A172 (cell line): Measurements from ENCODE around the gene KRTAP10-11. TPM values are rescaled to one million over a fixed set of nuclear protein-coding genes. Genes with fewer than 3 reads are reported as not detected.
"Not testable (repeated sequence)": the region's sequence is repeated elsewhere in the genome, so short reads cannot be mapped to it uniquely, and the experiment has no call there.

Source experiments
- DNase-seq: peaks from one replicate; pipeline ENCODE4 v3.0.0-alpha.2; 2015; ENCODE audit warnings: low spot score
- total RNA-seq: library from RNA; depleted of rRNA; stranded (reverse); fragments of >200 nt; shearing (Covaris generic); gene quantifications from 2 replicates; pipeline ENCODE4 v1.2.3, GENCODE V29; 2014

The KRTAP10-11 gene
- total RNA-seq, 1 experiment from 2014 or later: not detected

DNA sequence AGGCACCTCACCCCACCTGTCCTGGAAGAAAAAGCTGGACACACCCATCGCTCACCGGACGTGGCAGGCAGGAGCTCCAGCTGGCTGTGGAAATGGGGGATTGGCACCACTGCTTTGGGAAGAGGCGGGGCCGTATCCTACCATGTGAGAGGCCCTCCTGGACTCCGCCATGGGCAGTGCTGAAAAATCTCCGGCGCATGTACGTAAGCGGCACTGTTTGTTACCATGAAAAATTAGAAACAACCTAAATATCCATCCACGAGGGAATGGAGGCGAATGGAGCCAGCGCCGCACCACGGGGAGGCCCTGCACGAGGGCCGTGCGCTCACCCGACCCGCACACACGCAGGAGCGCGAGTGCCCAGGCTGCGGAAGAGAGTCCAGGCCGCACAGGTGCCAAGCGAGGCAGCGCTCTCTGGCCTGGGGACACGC is 31.2 kb upstream of the KRTAP10-11 start:
- no peak for DNase-seq

DNA sequence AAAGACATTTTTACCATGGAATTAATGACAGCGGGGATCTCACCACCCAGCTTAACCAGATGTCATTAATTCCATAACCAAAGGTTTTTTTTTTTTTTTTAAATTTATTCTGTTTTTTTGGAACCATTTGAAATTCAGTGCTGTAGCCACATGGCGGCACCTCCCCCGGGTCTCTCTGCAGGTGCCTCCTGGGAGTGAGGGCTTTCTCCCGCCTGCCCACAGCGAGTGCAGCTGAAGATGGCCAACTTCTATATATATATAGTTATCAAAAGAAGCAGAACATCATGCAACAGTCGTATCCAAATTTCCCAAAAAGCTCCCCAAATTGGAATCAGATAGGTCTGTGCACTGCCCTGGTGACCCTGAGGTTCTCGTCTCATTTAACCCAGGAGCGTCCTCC is 30.7 kb upstream of the KRTAP10-11 start:
- DNase-seq: no peak

DNA sequence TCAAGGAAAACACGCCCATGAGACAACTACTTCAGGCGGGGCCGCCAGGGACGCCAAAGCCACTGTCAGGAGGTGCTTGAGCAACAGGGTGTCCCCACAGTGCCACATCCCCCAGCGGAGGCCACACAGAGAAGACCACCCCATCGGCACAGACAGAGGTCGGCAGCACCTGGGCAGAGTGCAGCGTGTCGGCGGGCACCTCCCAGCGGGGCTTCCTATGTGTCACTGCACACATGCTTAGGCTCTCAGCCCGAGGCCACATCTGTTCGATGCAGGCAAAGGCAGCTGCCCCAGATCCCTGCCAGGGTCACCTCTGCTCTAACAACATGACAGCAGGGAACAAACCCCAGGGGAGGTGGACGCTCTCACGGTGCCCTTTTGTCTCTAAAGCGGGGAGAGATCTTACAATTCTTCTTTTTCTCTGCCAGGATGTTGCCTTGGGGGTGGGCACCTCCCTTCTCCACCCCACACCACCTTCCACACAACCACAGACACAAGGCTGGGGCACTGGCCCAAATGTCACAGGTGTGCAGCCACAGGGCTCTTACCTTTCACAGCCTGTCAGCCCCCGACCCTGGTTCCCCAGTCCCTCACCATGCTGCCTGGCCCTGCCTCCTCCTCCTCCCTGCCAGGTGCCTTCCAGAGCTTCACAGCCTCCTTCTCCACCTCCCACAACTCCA is 30.2 kb upstream of the KRTAP10-11 start:
- no peak for DNase-seq

DNA sequence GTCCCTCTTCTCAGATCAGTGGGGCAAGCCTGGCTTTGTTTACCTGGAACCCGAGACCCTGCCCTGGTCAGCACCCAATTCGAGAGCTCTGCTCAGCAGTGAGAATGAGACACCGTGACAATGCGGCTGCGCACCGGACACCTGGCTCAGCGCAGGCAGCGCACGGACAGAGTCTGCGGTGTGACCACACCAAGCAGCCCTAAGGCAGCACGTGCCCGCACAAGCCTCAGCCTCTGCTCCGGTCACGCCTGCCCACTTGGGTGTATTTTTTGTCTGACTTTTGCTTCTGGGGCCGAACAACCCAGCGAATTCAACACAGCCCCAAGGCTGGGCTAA is 29.7 kb upstream of the KRTAP10-11 start:
- no peak for DNase-seq

DNA sequence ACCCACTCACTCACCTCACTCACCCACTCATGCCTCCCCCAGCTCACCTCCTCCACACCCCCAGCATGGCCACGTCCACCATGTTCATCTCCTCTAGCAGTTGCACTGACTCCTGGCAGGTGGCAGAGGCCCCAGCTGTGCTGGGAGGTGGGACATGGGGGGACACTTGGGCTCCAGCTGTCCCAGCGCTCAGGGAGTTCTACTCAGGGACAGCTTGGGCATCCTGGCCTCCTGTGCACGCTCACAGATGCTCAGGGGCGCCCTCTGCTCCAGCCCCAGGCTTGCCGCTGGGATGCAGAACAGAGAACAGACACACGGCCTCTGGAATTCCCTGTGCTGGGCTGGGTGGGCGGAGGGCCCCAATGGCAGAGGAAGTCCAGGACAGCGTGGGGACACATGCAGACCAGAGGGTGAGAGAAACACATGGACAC is 29.1 kb upstream of the KRTAP10-11 start:
- DNase-seq: no peak

DNA sequence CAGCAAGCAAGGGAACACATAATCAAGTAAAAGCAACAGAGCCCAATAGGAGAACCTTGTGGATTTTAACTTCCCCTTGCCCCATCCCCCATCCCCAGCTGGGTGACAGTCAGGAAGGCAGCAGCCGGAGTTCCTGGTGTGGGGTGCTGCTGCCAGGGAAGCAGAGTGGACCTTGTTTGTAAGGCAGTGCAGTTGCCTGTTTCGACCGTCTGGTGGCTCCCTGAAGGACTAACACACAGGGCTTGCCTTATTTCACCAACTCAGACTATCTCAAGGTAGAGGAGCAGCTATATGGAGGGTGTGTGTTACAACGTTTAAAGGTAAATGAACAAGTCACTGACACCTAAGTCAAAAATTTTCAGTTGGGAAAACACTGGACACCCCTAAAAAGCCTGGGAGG is 27.7 kb upstream of the KRTAP10-11 start:
- no peak for DNase-seq

DNA sequence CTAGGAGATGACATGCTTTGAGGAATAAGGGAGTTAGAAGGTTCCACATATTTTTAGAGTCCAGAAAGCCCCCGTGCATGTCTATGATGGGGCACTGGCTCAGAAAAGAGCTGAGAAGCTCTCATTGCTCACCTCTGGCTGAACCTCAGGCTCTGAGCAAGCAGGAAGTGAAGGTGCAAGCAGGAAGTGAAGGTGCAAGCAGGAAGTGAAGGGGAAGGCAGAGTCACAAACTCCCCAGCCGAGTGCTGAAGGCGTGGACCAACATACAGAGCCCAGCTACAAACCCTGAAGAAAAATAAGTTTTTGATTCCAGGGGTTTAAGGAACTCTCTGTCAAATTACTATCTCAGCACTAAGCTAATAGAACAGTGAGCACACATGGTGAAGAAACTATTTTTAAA is 27.3 kb upstream of the KRTAP10-11 start:
- no peak for DNase-seq

DNA sequence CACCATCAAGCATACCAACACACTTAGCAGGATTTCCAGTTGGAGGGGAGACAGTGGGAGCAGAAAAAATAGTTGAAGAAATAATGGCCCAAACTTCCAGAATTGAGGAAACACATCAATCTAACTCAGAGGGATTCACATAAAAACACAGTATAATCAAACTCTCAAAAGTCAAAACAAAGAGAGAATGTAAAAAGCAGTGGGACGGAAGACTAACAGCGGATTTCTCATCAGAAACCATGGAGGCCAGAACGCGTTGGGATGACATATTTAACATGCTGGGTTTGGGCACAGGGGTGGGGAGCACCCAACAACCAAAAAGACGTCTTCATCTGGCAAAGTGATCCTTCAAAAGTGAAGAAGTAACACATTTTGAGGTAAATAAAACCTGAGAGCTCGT is 26.3 kb upstream of the KRTAP10-11 start:
- DNase-seq: no peak

DNA sequence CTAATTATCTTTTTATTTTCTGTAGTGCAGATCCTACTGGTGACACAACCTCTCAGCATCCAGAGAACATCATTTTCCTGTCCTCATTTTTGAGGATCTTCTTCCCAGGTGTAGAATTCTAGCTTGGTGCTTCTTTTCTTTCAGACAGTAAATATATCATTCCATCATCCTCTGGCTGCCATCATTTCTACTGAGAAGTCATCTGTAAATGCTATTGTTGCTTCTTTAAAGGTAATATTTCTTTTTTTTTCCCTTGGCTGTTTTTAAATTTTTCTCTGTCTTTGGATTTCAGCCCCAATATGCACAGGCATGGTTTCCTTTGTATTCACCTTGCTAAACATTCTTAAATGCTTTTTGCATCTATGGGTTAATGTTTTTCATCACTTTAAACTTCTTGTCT is 22.6 kb upstream of the KRTAP10-11 start:
- no peak for DNase-seq

DNA sequence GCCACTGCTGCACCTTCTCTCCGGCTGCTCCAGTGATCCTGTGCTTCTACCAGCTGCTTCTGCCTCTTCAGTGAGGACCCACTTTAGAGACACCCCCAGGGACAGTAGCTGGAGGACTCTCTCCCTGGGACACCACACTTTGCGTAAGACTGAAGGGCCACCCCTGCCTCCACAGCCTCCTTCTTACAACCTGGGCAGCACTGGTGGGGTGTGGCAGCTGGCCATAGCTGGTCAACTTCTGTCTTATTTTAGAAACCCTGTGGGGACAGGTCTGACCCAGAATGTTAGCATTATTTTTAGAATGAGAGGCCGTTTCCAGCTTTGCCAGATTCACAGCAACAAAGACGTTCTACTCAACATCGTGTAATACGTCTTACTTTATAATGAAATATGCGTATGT is 20.5 kb upstream of the KRTAP10-11 start:
- no peak for DNase-seq

DNA sequence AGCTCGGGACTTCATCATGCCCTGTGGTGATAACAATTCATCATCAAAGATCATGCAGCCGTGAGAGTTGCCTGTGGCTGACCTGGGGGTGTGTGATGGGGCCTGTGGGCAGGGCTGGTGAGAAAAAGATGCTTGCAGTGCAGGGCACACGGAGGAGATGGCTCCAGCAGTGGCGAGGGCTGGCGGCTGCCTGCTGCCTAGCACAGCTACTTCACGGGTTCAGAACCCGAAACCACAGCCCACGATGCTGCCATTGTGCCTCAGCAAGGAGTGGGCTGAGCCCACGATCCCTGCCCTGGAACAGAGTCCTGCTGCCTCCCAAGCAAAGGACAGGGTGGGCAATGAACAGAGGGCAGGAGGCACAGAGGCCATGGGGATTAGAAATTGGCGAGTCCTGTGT is 20.0 kb upstream of the KRTAP10-11 start:
- DNase-seq: no peak

DNA sequence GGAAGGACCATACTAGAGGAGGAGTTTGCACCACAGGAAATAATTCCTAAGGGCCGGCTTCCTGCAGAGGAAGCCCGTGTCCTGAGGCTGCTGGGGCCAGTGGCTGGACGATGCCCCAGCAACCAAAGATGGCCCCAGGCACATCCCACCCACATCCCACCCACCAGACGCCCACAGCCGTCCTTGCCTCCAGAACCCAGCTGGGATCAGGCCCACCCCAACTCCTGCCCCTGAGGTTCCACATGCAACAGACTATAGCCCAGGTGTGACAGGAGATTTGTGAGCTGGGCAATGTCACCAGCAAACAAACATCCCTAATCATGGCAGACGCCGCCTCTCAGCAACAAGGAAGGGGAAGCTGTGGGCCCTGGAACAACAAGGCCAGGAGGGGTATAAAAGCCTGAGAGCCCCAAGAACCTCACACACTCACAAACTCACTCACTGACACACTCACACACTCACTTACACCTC is 19.5 kb upstream of the KRTAP10-11 start, which contains the start of gene KRTAP10-9:
Gene KRTAP10-9, plus strand, starts transcription at position 421 of the 471 bp plus-strand sequence. CDS start 79 bp downstream, outside the sequence.
- no peak for DNase-seq

DNA sequence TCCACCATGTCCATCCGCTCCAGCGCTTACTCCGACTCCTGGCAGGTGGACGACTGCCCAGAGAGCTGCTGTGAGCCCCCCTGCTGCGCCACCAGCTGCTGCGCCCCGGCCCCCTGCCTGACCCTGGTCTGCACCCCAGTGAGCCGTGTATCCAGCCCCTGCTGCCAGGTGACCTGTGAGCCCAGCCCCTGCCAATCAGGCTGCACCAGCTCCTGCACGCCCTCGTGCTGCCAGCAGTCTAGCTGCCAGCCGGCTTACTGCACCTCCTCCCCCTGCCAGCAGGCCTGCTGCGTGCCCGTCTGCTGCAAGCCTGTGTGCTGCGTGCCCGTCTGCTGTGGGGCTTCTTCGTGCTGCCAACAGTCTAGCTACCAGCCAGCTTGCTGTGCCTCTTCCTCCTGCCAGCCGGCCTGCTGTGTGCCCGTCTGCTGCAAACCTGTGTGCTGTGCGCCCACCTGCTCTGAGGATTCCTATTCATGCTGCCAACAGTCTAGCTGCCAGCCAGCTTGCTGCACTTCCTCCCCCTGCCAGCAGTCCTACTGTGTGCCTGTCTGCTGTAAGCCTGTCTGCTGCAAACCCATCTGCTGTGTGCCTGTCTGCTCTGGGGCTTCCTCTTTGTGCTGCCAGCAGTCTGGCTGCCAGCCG is 18.9 kb upstream of the KRTAP10-11 start:
- not testable (repeated sequence) for DNase-seq

DNA sequence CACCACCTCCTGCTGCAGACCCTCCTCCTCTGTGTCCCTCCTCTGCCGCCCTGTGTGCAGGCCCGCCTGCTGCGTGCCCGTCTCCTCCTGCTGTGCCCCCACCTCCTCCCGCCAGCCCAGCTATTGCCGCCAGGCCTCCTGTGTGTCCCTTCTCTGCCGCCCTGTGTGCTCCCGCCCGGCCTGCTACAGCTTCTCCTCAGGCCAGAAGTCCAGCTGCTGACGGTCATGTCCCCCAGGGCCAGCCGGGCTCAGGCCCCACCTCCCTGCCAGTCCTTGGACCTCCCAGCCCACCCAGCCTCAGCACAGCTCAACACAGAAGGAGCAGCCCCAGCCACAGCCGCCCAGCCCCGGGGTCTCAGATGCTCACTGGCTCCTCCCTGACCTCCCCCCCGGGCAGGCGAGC is 18.4 kb upstream of the KRTAP10-11 start:
- DNase-seq: not testable (repeated sequence)

DNA sequence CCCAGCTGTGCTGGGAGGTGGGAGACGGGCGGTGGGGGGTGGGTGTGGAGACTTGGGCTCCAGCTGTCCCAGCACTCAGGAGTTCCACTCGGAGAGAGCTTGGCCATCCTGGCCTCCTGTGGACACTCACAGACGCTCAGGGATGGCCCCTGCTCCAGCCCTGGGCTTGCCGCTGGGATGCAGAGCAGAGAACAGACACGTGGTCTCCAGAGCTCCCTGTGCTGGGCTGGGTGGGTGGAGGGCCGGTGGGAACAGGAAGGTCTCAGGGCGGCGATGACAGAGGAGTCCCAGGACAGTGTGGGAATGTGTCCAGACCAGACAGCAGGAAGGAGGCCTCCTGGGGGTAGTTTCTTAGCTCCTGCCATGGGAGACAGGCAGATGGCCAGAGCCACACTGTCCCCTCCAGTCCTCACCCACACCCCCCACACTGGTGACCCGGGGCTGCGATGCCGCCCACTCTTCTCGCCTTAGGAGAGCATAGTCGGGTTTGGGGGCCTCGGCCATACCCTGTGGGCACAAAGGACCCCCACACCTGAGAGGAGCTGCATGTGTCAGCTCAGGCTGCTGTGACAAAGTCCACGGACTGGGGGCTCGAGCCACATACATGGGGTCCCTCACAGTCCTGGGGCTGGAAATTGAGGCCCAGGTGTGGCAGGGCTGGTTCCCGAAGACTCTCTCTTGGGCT is 17.4 kb upstream of the KRTAP10-11 start:
- no peak for DNase-seq

DNA sequence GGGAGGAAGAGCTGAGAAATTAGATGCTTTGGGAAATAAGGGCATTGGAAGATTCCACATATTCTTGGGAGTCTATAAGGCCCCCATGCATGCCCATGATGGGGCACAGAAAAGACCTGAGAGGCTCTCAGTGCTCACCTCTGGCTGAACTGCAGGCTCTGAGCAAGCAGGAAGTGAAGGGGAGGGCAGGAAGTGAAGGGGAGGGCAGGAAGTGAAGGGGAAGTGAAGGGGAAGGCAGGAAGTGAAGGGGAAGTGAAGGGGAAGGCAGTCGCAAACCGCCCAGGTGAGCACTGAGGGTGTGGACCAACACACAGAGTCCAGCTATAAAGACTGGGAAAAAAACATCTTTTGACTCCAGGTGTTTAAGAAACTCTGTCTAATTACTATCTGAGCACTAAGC is 15.8 kb upstream of the KRTAP10-11 start:
- DNase-seq: no peak

DNA sequence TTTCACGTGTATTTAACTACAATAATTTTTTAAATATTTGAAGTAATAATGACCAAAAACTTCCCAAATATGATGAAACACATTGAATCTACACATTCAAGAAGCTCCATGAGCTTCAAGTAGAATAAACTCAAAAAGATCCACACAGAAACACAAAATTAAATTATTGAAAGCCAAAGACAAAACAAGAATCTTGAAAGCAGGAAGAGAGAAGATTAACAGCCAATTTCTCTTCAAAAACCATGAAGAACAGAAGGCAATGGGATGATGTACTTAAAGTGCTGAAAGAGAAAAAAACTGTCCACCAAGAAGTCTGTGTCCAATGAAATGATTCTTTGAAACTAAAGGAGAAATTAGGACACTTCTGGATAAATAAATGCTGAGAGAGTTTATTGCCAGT is 14.1 kb upstream of the KRTAP10-11 start:
- DNase-seq: no peak

DNA sequence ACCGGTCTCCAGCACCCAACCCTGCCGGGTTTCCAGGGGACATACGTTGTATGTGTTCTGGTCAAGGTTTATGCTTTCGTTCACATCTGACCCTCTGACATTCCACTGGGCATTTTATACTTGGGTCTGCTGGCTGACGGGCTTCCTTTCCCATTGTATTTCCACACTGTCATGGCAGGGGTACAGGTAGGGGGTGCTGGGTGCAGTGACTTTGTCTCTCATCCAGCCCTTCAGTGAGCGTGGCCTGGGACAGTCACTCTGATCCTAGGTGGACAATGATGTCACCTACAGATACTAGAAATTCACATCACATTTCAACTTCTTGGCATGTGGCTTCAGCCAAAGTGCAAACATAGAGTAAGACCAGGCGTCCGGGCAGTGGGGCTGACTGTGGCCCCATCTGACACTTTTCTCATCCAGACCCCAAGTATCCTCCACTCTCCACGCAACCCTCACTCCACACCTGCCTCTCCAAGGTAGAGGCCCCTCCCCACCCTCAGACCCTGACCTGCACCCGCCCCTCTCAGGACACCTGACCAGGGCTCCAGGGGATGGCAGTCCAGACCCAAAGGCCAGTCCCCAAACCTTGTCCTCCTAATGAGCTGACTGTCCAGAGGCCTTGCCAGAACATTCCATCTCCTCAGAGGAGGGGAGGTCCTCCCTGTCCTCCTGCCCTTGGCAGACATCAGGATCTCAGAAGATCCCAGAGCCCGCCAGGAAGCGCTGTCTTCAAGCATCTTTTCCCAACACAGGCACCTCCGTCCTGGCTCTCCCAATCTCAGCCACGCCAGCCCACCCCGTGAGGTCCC is 9.8 kb upstream of the KRTAP10-11 start:
- DNase-seq: no peak

DNA sequence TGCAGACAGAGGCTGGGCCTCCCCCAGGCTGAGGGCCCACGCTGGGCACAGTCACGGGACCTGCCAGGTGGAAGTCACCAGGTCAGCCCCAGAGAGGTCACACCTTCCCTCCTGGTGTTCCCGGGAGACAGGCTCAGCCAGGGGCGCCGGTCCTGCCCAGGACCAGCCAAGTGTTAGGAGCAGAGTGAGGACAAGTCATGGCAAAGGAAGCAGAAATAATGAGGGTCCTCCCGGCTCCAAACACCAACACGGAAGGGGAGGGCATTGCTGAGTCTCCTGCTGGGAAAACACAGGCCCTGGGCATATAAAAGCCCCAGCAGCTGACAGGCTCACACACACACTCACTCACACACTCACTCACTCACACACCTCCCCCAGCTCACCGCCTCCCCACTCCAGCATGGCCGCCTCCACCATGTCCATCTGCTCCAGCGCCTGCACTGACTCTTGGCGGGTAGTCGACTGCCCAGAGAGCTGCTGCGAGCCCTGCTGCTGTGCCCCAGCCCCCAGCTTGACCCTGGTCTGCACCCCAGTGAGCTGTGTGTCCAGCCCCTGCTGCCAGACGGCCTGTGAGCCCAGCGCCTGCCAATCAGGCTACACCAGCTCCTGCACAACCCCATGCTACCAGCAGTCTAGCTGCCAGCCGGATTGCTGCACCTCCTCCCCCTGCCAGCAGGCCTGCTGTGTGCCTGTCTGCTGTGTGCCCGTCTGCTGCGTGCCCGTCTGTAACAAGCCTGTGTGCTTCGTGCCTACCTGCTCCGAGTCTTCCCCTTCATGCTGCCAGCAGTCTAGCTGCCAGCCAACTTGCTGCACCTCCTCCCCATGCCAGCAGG is 9.0 kb upstream of the KRTAP10-11 start, which contains the start of gene KRTAP10-10:
Gene KRTAP10-10, plus strand, starts transcription at position 339 of the 833 bp plus-strand sequence. Its CDS starts 62 bp downstream, at position 401.
- no peak for DNase-seq

DNA sequence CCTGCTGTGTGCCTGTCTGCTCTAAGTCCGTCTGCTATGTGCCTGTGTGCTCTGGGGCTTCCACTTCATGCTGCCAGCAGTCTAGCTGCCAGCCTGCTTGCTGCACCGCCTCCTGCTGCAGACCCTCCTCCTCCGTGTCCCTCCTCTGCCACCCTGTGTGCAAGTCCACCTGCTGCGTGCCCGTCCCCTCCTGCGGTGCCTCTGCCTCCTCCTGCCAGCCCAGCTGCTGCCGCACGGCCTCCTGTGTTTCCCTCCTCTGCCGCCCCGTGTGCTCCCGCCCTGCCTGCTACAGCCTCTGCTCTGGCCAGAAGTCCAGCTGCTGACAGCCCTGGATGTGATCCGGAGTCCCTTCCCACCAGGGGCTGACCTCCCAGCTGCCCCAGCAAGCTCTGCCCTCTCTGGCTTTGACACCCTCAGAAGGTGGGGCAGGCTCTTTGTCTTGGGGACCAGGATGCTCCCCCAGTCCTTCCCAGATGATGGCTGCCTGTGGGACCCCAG is 8.3 kb upstream of the KRTAP10-11 start:
- DNase-seq: not testable (repeated sequence)
